Bronchial epithelial cell (primary cell): Measurements from ENCODE around the gene PRMT7. TPM values are rescaled to one million over a fixed set of nuclear protein-coding genes. Genes with fewer than 3 reads are reported as not detected.

Source experiments
- DNase-seq: peaks from one replicate; pipeline ENCODE4 v3.0.0-alpha.2; 2010; ENCODE audit warnings: low read depth
- FAIRE-seq: peaks from 2 replicates; lab custom pipeline; 2011; peaks lifted over from hg19 to GRCh38; lab: Jason Lieb, UNC
- H3K27me3 ChIP-seq: 2 replicates; pipeline ENCODE4 v1.5.1; 2011; ENCODE audit warnings: low read length; ENCODE audit not compliant: control insufficient read depth, insufficient read depth
- H3K36me3 ChIP-seq: 2 replicates; pipeline ENCODE4 v1.5.1; 2011; ENCODE audit warnings: low read length; ENCODE audit not compliant: control insufficient read depth, insufficient read depth
- H3K4me3 ChIP-seq: 2 replicates; pipeline ENCODE4 v1.5.1; 2011; ENCODE audit warnings: mild to moderate bottlenecking, low read depth, low read length, control low read depth
- total RNA-seq: library from RNA; depleted of rRNA; stranded (reverse); fragments of >200 nt; gene quantifications from 2 replicates; pipeline ENCODE4 v1.2.1, GENCODE V29; 2014
- TF ChIP-seq, protein P1 (sequence below): IDR thresholded peaks from 2 replicates; pipeline ENCODE4 v1.5.1; 2011; ENCODE audit warnings: mild to moderate bottlenecking, moderate library complexity, low read length, control low read depth, inconsistent platforms; ENCODE audit not compliant: insufficient read depth, severe bottlenecking

The PRMT7 gene
- total RNA-seq, 1 donor from 2014 or later, result 36.9 TPM

- Histone ChIP-seq H3K4me3 (no peak overlapping the region), H3K36me3 (no peaks in the 10 kb centered on the region), H3K27me3 (peaks cover 2% of the 10 kb centered on the region)
- FAIRE-seq, result no peak
- DNase-seq, result no peak
- TF ChIP-seq, protein P1, sequence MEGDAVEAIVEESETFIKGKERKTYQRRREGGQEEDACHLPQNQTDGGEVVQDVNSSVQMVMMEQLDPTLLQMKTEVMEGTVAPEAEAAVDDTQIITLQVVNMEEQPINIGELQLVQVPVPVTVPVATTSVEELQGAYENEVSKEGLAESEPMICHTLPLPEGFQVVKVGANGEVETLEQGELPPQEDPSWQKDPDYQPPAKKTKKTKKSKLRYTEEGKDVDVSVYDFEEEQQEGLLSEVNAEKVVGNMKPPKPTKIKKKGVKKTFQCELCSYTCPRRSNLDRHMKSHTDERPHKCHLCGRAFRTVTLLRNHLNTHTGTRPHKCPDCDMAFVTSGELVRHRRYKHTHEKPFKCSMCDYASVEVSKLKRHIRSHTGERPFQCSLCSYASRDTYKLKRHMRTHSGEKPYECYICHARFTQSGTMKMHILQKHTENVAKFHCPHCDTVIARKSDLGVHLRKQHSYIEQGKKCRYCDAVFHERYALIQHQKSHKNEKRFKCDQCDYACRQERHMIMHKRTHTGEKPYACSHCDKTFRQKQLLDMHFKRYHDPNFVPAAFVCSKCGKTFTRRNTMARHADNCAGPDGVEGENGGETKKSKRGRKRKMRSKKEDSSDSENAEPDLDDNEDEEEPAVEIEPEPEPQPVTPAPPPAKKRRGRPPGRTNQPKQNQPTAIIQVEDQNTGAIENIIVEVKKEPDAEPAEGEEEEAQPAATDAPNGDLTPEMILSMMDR, result no peak
Measured at GRCh38 chr16:68380348-68380670, 69.5 kb downstream of the PRMT7 start.

GRCh38 chr16:68380676-68381362 lies 70.0 kb downstream of the PRMT7 start:
- H3K4me3 ChIP-seq, result no peak overlapping the region
- FAIRE-seq, result no peak
- peaks cover 2% of the 10 kb centered on the region for H3K27me3 ChIP-seq
- TF ChIP-seq, protein P1, result no peak
- no peaks in the 10 kb centered on the region for H3K36me3 ChIP-seq
- no peak for DNase-seq

GRCh38 chr16:68381363-68381724 lies 70.5 kb downstream of the PRMT7 start:
- DNase-seq, result no peak
- no peak for FAIRE-seq
- TF ChIP-seq, protein P1, result no peak
- no peak overlapping the region for H3K4me3 ChIP-seq
- no peaks in the 10 kb centered on the region for H3K36me3 ChIP-seq
- peaks cover 2% of the 10 kb centered on the region for H3K27me3 ChIP-seq

DNA sequence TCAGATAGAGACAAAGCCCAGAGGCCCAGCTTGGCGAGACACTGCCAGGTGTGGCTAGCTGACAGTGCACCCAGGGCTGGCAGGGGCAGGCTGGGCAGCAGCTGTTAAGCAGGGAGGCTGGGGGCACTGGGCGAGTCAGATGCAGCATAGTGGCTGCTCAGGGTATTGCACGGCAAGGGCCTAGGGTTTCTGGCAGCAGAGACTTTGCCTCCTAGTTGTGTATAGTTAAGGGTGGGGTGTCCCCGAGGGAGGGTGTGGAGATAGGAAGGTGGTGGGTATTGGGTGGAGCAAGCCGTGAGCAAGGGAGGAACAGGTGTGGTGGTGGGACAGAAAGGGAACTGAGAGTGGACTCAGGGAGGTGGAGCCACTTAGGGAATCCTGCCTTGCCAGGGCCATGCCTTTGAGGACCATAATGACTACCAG lies 71.5 kb downstream of the PRMT7 start:
- DNase-seq (no peak), FAIRE-seq (no peak)
- TF ChIP-seq, protein P1, result peak; percentile 32
- H3K27me3 ChIP-seq, result peaks cover 2% of the 10 kb centered on the region
- no peaks in the 10 kb centered on the region for H3K36me3 ChIP-seq
- H3K4me3 ChIP-seq, result no peak overlapping the region

DNA sequence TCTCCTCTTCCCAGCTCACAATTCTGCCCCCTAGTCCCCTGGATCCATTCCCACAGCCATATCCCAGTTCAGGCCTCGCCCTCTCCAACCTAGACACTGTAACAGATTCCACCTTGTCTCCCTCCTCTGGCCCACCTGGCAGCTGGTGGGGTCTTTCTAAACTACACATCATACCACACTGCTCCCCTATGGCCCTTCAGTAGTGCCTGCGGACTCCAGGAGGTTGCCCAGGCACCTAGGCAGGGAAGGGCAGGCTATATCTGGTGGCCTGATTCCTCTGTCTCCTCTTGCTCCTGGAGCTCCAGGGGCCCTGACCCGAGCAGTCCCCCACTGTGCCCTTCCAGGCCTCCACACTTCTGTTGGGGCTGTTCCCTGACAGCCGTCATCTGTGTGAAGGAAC lies 73.0 kb downstream of the PRMT7 start:
- DNase-seq (no peak), FAIRE-seq (no peak)
- Histone ChIP-seq H3K36me3 (no peaks in the 10 kb centered on the region), H3K27me3 (peaks cover 2% of the 10 kb centered on the region), H3K4me3 (no peak overlapping the region)
- TF ChIP-seq, protein P1, result no peak
